SK-N-DZ (cell line): ENCODE results near the gene PHLDA3.

Experiments
- DNase-seq: peaks from one replicate; pipeline ENCODE4 v3.0.0-alpha.2; 2015; ENCODE audit warnings: low spot score

PHLDA3 gene

DNA sequence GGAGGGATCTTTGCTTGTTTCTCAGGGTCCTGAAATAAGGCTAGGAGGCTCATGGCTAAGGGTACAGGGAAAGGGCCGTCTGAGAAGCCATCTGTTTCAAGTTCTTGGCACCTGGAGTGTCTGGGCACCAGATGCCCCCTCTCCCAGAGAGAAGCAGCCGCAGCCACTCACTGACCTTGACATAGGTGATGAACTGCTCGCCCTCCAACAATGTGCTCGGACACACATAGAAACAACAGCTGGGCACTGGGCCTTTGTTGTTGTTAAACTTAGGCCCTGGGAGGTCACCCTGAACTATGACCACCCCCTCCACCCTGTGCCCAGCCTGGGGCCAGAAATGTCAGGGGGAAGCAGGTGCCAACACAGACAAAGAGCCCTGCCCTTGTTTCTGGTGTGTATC, 38.2 kb downstream of the PHLDA3 start:
- no peak for DNase-seq

DNA sequence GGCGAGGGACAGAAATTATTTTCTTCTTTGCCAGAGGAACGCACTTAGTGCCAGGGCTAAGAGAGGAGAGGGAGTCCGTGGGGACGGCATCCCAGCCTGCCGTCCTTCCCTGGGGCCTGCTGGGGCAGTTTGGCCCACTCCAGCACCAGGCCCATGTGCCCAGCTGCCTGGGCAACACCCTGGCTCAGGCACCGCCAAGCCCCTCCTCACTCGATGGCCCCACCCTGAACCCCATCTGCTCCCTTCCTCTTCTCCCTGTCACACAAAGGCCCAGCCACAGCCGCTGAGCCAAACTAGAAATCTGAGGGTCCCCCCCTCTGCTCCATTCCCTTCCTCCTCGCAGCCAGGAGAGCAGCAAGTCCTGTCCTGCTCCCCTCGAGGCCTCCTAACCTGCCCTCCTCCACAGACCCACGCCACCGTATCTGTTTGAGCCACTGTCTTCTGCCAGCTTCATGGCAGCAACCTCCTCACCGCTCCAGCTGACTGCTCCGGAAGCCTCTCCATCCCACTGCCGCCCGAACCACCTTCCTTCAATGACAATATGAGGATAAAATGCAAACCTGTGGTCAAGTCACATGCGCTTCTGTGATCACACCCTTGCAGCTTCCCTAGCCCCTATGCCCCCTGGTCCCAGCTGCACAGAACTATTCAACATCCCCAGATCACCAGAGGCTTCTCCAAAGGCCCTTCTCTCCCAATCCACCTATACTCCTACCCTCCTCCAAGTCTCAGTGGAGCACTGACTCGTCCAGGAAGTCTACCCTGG, 39.1 kb downstream of the PHLDA3 start:
- no peak for DNase-seq

DNA sequence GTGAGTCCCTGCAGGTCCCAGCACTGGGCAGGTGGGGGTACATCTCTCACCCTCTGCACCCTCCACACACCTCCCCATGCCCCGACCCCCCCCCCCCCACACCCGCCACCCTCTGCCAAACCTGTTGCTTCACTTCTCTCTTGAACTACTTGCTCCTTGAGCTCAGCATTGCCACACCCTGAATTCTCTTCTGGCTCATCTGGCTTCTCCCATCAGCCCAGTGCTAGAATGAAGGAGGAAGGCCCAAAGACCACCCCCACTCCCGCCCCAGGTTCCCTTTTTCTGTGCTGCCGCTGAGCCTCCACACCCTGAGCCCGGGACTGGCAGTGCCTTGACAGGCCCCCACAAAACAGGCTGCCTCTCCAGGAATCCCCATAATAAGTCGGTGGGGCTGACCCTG, 41.0 kb downstream of the PHLDA3 start:
- DNase-seq = no peak

DNA sequence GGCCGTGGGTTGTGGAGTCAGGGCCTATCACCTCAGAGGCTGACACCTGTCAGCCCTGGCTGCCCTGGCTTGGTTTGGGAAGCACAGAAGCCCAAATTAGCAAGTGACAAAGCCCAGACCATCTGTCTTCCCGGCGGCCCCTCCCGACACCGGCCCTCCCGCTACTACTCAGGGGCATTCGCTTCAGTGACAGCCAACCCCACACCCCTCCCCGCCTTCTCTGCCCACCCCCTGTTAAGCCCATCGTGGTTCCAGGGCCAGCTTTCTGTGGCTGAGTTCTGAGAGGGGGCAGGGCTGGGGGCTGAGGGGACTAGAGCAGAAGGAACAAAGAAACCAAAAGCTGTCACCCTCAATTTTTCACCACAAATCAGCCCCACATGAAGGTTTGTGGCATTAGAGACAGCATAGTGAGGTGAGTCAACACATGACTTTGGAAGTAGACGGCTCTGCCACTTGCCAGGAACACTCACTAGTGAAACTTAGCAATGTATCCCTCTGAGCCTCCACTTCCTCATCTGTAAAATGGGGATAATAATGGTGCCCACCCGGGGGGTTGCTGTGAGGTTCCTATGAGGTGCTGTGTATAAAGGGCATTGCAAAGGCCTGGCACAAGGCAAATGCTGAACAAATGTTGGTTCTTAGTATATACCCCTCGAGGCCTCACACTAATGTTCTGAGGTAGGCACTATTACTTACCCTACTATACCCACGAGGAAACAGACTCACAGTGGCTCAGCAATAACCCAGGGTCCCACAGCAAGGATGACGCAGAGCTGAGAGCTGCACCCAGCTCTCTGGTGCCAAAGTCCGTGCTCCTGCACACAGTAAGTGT, 42.3 kb downstream of the PHLDA3 start:
- peak; percentile 63 for DNase-seq

DNA sequence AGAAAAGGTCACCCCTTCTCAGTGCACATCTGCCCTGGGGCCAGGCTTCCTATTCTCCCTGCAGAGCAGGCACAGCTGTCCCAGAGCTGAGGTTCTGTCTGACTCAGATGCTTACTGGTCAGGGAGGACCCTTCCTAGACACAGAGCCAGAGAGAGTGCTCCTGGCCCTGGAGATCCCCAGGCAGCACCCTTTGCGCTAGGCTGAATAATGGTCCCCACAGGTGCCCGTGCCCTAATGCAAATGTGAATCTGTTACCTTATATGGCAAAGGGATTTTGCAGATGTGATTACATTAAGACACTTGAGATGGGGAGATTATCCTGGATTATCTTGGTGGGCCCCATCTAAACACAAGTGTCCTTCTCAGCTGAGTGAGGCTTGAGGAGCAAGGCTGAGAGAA, 44.8 kb downstream of the PHLDA3 start:
- DNase-seq = peak; percentile 34

DNA sequence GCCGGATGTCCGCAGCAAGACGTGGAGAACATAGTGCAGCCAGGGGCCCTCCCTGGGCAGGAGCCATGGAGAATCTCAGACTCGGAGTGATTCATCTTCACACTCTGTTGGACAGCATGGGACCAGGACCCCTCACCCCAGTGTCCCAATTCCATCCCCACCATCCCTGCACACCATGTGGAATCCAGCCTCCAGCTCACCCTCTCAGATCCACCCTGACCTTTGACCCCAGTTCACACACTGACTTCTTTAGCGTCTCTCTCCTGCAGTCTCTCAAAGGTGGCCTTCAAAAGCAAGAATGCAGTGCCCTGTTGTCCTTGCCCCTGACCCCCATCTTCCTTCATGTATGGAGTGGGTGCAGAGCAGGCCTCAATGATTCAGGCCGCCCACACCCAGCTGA, 45.3 kb downstream of the PHLDA3 start:
- no peak for DNase-seq

DNA sequence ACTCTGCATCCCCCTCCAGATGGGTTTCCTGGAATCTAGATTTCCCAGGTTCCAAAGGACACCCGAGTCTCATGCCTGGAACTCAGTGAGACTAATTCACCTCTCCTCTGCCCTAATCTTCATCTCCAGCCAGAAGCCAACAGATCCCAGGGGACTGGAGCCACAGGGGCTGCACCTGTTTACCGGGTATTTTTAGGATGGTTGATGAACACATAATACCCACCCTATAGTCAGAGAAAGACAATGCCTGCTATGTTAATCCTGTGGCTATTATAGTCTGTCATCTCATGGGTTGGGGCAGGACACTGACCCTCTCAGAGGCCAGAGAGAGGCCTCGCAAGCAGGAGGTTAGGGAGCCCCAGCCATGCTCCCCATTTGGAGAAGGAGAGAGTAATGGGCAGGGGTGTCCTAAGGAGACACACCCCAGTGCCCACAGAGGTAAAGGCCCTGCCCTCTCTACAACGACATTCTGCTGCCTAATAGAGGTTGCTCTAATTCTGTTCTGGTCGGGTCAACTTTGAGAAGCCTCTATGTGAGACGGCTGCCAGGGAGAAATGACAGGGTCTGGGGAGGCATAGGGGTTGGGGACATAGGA, 46.5 kb downstream of the PHLDA3 start:
- no peak for DNase-seq

DNA sequence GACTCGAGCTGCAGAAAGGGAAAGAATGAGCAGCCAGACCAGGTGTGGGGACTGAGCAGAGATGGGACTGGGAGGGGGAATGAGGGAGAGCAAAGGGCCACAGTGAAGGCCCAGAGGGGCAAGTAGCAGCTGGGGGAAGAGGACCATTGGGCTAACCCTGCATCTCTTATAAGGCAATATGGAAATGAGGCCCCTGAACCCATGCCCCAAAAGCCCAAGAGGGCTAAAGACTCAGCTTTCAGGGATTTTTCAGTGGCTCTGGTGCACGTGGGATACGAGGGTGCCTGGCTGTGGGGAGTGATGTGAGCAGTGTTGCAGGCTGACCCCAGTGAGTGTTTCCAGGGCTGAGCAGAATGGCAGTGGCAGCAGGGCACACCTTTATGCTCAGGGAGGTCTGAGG, 47.0 kb downstream of the PHLDA3 start:
- no peak for DNase-seq

DNA sequence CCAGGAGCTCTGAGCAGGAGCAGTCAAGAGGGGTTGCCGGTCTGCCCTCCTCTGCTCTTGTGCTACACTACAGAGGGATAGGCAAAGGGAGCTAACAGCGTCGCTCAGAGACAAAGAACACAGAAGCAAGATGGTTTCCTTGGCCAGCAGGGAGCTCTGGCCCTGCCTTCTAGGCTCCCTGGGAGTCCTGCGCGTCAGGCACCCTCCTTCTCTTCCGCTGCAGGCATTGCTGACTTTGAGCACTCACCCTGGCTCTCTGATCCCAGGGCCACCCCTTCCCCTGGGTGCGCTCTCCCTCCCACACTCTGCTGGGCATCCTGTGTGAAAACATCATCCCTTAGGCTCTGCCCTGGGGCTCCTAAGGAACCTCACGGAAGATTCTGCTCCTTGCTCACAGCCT, 47.9 kb downstream of the PHLDA3 start:
- DNase-seq = no peak

DNA sequence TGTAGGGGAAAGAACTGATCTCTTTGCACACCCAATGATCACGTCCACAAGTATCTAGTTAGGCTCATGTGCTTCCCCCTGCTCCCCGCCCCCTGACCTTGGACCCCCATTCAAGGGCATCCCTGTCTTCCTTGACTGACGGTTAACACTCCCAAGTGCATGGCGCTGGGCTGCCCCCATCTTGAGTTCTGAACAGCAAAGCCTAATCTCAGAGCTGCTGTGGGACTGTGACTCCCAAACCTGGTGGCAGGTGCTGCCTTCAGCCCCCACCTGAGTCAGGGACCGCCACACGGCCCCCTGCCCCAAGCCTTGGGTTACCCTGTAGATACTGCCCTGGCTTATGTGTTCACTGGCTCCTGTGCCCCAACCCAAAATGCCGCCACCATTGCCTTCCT, 48.4 kb downstream of the PHLDA3 start:
- DNase-seq = no peak

DNA sequence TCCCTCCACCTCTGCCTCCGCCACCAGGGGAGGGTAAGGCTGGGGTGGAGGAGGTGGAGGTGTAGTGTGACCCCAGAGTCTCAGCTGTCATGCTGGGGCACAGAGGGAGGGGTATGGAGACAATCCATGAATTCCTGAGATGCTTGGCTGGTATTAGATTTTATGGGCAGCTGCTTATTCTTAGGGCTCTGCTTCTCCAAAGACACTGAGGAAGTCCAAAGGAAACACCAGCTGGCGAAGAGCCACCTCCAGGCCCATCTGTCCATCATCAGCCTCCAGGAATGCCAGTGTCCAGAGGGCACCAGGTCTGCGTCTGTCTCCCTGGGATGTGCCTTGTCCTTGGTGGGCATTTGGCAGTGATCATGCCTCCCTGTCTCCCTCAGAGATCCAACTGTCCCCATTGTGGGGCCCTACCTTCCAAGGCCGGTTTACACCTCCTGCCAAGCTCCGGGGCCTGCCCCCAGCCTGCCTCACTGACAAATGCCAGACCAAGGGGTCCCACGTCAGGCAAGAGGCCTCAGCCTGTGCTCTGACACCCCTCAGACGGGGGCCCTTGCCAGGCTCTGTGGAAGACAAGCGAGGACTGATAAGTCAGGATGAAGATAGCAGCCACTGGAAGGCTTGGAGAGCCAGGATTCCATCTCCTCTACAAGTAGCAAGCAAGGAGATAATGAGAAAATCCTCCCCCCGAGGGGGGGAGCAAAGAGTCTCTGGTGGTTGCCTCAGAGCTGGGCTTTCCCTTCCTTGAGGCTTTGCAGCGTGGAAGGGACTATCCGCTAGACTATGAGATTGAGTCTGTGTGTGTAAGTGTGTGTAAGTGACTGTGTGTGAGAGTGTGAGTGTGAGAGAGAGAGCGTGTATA, 49.0 kb downstream of the PHLDA3 start:
- no peak for DNase-seq

DNA sequence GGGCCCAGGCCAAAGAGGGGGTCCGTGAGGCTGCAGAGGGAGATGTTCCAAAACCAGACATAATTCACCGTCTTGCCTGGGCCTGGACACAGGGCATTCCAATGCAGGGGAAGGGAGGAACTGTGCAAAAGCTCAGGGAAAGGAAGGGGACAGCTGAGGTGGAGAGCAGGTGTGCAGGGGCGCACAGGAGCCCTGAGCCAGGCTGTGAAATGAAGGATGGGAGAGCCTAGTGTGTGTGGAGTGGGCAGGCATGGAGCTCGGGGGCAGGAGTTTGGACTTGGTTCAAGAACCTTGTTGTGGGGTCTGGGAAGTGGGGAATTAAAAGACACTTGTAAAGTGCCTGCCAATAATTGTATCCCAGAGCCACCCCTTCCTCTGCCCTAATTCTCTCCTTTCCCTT, 49.7 kb downstream of the PHLDA3 start:
- DNase-seq = no peak

DNA sequence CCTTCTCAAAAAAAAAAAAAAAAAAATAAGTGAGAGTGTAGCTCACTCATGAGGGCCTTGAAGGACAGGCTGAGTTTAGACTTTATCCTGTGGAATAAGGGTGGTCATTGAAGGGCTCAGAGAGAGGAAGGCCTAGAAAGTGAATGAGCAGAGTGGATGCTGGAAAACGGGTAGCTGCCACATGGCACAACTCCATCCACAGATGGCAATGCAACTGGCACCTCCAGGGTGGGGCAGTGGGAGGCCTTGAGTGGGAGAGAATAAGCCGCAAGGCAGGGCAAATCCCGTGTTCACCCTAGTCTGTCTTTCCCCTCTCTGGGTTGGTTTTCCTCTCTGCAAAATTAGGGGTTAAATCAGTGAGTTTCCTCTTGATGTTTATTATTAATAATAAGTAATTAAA, 50.5 kb downstream of the PHLDA3 start:
- DNase-seq = no peak
